Loucy (cell line): Measurements from ENCODE around the gene ZSWIM6.

Source experiments
- CTCF ChIP-seq: fragments of 200-600 bp; sonication (generic); conservative IDR thresholded peaks from 2 replicates; pipeline ENCODE4 v1.5.1; 2014; ENCODE audit warnings: mild to moderate bottlenecking, antibody characterized with exemption, low read length
- EZH2phosphoT487 ChIP-seq: fragments of 200-600 bp; IDR thresholded peaks from 2 replicates; pipeline ENCODE4 v1.6.1; 2018; ENCODE audit warnings: antibody characterized with exemption, mild to moderate bottlenecking, moderate library complexity, borderline replicate concordance

GRCh38 chr5:61440596-61440995 is 108.5 kb downstream of the ZSWIM6 start:
- no peak for TF ChIP-seq CTCF
- no peak for TF ChIP-seq EZH2phosphoT487
